Activated T-cell treated with anti-CD3 and anti-CD28 coated beads, Interleukin-2, amount 50 U/mL, for 48 hours (primary cell): ENCODE measurements around the gene SYTL1.

ENCODE experiments used
- DNase-seq, 2 experiments: peaks; one replicate each; pipeline ENCODE4 v3.0.0-alpha.2; 2020

SYTL1 gene

DNA sequence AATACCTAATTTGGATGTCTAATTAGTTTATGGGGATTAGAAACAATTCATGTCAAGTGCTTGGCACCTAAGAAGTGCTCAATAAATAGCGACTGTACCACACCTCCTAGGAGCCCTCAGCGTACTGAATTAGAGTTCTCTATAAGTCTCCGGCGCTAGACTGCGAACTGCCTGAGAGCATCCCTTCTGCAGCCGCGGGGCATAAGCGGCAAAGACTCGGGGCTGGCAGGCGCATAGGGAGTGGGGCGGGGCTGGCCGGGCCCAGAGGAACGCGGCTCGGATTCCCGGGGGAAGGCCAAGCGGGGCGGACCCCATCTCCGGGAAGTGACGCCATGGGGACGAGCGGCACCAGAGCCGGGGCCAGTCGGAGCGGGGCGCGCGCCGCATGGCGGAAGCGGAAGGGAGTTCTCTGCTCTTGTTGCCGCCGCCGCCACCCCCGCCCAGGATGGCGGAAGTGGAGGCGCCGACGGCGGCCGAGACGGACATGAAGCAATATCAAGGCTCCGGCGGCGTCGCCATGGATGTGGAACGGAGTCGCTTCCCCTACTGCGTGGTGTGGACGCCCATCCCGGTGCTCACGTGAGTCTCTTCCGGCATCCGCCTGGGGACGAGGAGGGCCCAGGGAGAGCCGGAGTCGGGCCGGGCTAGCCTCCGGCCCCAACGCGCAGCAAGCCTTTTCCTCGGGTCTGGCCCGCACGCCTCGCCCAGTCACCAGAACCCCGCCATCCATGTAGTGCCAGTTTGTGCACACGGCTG, 19.8 kb upstream of the SYTL1 start, which contains the start of gene TMEM222:
Gene TMEM222 (plus strand): TSS at position 351 of the 756 bp plus-strand sequence. CDS start 35 bp downstream, at position 386.
- DNase-seq, result peak; percentile 97 to 98

DNA sequence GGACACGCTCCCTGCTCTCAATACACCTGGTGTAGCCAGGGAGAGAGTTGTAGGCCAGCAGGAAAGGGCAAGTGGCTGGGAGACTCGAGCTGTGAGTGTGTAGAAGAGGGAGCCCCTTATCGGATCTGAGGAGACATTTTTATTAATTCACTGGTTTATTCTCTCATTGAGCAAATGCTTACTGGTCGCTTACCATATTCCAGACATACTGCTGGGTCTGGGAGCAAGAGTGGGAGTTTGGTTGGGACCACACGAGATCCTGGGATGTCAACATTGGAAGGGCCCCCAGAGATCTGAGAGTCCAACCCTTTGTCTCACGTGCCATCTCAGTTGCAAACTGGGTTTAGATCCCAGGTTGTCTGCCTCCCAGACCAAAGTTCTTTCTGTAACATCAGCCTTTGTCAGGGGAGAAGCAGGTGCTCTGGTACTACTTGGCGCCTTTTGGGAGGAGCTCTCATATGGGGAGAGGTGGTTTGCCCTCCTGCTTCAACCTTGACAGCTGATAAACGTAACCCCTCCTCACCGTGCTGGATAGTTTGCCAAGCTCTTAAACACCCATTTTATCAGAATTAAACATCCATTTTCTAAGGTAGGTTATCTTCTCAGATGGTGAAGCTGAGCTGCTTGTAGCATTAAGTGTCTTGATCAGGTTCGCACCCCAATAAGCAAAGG, 19.1 kb upstream of the SYTL1 start:
- peak in 1 of 2 experiments; percentile 26 for DNase-seq

DNA sequence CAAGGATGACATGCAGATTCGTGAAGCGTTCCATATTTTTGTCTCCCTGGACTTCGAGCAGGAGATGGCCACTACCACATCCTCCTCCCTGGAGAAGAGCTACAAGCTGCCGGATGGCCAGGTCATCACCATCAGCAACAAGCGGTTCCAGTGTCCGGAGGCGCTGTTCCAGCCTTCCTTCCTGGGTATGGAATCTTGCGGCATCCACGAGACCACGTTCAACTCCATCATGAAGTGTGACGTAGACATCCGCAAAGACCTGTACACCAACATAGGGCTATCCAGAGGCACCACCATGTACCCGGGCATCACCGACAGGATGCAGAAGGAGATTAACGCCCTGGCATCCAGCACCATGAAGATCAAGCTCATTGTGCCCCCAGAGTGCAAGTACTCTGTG, 16.5 kb upstream of the SYTL1 start:
- DNase-seq, result no peak

DNA sequence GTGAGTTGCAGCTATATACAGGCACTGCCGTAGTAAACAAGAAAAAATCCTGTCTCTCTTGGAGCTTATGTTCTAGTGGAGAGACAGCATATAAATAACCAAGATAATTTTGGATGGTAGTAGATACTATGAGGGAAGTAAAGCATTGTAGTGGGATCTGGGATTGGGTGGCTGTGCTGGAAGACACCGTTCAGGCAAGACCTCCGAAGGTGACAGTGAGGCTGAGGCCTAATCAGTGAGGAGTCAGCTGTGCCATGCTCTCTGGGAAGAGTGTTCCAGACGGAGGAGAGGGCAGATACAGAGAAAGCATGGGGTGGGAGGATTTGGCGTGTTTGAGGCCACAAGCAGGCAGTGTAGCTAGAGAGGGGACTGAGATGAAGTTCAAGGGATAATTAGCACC, 13.9 kb upstream of the SYTL1 start:
- DNase-seq, result no peak

DNA sequence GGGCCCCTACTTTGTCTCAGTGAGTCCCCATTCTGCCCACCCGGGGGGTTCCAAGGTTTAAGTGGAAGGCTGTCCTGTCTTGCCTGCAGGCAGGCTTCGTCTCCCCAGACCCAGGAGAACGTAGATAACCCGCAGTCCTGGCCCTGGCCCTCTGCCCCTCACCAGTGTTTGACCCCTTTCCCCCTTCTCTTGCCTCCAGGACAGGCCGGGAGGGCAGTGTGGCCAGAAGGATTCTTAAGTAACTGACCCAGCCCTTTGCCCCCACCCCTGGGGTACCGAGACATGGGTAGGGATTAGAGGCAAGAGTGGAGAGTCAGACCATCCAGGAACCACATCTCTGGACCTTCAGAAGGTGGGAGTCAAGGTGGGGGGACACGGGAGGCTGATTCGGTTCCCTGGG, 11.0 kb upstream of the SYTL1 start:
- no peak for DNase-seq

DNA sequence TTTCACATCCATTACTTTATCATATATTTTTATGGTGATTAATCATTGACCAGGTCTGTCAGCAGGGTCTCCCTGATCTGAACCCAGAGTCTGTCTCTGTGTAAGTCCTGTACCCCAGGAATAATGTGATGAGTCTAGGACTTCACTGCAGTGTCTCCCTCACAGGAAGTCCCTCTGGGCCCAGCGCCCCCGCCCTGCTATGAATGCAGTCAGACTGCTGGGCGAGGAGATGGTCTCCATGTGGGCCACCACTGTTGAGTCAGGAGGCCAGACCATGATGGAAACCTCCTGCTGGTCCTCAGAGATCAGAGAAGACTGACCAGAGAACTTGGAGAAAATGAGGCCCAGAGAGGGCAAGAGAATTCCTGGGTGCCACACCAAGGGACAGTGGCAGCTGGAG, 10.4 kb upstream of the SYTL1 start:
- no peak for DNase-seq

DNA sequence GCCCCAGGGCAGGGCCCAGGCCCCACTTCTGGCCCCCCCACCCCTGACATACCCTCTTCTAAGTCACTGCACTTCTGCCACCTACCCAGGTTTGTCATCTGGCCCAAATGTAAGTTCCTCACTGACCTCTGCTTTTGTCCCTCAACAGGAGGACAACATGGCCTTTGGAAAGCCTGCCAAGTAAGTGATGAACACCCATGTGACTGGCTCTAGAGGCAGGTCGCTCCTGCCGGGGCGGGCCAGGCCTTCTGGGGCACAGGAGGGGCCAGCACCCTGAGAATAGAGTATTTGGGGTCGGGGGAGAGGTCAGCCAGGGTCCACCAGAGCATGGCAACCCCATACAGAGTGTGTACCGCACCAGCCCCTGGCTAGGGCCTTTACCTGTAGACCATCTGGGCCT, 9.9 kb upstream of the SYTL1 start:
- DNase-seq, result no peak

DNA sequence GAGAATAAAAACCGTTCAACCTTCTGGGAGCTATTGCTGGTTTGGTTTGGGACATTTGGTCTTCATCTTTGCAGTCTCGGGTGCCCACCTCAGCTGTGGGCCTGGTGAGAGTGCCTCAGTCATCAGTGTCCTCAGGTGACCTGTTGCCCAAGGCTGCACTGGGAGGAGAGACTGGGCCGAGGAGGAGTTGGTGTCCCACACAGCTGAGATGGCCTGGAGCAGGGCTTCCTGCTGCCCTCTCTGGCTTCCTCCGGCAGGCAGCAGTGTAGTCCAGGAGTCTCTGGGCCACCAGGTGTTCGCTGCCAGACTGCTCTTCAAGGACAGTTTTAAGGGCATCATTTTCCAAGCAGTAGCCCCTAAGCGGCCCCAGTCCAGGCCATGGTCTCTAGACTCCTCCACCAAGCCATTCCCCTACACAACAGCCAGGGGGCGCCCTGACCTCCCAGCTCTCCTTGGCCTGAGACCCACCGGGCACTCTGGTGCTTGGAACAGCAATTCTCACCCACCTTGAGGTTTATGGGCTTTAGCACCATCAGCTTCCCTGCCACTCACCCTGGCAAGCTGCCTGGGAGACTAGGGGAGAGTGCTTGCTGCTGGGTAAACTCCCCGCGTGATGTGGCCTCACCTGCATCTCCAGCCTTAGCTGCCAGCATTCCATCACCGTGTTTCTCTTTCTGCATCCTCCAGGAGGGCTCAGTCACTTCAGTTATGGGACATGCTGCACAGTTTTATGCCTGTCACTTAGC, 9.1 kb upstream of the SYTL1 start:
- peak; percentile 63 to 73 for DNase-seq

DNA sequence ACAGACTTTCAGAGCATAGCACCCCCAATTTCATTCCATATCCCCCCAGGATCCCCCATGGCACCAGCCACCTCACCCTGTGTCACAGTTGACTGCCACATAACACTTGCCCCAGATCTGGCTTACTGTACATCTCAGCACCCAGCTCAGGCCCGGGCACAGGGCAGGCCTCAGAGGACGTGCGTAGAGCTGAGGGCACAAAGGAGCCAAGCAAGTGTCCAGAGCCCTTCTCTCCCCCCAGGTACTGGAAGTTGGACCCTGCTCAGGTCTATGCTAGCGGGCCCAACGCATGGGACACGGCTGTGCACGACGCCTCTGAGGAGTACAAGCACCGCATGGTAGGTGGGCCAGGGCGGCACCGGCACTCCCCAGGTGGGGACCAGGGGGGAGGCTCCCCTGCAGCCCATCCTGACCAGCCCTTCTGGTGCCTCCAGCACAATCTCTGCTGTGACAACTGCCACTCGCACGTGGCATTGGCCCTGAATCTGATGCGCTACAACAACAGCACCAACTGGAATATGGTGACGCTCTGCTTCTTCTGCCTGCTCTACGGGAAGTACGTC, 8.0 kb upstream of the SYTL1 start:
- no peak for DNase-seq

DNA sequence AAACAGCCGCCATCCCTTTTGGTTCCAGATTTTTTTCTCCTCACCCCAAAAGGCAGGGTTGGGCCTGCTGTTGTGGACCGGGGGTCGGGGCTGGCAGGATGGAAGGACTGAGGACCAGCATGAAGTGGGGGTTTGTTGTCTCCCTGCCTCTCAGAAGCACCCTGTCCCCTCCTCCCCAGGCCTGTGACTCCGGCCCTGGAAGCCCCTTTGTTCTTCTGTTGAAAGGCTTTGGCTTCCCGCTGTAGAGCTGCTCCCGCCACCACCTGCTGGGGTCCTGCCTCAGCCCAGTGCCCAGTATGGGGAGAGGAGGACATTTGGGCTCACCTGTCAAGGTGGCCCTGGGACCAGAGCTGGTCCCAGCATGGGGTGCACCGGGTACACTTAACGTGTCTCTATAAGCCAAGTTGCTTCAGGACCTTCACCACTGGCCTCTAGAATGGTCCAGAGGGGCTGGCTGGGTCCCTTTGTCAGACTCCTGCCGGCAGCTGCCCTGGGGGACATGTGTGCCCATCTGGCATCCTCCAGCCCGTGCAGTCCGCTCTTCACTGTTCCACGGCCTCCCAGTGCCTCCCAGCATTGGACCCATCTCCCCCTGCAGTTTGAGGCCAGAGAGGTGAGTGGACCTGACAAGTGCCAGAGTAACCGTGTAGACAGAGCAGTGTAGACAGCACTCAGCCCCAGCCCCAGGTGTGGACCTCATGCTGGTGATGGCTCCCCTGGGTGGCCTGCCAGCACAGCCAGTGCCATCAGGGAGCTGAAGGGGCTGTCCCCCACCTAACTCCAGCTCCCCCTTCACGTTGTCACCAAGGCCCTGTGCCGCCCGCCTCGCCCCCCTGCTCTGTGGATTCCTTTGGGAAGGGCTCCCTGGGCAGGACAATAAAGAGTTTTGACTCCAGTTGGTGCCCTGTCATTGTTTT, 6.1 kb upstream of the SYTL1 start:
- DNase-seq, result no peak

DNA sequence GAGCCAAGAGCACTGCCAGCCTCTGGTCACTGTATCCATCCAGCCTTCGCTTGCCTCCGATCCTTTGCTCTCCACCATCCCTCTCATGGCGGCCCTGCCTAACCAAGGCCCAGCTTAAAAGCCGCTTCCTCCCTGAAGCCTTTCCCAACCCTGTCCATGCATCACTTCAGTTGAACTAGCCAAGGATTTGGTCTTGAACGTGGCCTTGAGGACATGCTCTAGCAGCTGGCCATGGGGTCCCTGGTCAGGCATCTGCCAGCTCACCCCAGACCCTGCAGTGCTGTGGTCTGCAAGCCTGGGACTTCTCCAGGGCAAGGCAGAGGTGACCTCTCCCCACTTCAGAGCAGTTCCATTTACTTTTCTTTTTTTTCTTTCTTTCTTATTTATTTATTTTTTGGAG, 5.1 kb upstream of the SYTL1 start:
- no peak for DNase-seq

DNA sequence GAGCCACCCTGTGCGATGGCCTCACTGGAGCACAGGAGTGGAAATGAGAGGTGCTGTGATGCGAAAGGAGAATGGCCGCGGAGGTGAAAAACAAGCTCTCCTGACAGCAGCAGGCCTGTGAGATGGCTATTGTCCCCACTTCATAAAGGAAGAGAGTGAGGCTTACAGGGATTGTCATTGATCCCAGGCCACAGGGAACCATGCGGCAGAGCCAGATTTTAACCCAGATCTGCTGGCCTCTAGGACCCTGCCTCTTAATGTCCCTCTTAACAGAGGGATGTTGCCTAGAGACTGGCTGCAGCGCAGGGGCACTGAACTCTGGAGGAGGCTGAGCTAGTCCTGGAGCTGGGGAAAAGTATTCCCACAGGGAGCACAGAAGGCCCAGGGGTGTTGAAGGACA, 3.1 kb upstream of the SYTL1 start:
- DNase-seq, result no peak

DNA sequence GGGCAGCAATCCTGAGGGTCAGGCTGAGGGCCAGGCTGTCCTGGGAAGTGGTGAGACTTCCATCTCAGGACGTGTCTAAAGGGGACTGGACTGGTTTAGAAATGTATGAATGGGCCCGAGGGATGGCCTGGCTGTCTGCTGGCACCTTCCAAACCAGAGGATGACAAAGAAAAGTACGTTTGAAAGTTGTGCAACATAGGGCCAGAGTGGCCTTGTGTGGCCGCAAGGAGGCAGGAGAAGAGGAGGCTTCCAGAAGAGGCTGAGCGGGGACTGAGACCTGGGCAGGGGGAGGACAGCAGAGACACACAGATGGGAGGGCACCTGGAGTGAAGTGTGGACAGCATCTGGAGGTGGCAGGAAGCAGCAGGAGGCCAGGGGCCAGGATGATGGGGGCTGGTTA, 2.6 kb upstream of the SYTL1 start:
- DNase-seq, result no peak

DNA sequence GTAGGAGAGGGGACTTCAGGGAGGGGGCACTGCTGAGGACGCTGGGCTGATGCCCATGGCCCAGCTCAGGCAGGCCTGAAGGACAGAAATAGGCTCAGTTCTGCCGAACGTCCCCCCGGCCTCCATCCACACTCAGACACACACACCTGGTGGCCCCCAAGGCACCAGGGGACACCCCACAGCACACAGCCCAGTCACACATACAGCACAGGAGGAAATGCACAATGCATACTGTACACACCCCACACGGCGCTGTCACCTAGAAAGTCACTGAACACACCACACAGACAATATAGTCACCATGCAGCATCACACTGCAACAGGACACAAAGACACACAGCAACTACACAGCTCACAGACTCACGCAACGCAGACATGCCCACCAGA, 562 bp downstream of the SYTL1 start:
- DNase-seq, result peak; percentile 55 to 66

DNA sequence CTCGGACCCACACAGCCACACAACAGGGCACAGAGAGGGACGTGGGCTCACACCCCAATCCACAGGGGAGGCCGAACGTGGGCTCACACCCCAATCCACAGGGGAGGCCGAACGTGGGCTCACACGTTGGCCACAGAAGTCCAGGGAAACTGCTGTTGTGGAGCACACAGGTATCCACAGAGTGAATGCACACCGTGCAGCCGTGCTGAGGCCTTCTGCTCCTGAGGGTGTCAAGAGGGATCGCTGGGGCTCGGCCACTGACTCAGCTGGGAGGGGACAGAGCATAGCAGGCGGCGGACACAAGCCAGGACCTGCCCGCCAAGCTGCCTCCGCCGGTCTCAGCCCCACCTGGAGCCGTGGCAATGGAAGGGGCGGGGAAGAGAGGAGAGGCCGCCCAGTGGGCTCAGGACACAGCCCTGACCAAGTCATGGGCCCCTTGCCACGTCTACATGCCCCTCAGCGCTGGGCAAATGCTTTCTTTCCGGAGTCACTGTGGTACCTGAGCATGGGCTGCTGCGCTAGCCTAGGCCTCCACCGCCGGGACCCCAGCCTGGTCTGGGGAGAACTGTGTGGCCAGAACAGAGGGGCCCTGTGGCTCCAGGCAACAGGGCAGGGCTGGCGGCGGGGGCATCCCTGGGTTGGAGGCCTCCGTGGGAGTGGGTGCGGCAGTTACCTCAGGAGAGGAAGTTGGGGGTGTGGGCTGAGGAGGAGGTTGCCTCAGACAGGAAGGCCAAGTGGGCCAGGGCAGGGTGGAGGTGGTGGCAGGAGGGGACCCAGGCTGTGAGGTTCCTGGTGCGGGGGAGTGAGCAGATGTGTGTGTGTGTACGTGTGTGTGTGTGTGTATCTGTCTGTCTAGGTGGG, 1.2 kb downstream of the SYTL1 start:
- DNase-seq, result peak; percentile 71 to 74

DNA sequence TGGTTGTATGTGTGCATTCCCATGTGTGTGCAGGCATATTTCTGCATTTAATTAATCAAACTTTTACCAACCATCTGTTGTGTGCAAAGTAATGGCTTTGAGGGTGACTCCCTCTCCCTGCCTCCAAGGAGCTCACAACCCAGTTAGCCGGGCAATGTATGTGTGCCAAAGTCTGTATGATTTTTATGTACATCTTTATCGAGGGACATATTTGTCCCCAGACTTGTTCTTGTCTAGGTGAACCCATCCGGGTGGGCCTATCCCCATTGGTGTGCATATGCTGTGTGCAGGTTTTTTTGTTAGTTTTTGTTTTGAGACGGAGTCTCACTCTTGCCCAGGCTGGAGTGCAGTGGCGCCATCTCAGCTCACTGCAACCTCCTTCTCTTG, 1.8 kb downstream of the SYTL1 start:
- DNase-seq, result no peak

DNA sequence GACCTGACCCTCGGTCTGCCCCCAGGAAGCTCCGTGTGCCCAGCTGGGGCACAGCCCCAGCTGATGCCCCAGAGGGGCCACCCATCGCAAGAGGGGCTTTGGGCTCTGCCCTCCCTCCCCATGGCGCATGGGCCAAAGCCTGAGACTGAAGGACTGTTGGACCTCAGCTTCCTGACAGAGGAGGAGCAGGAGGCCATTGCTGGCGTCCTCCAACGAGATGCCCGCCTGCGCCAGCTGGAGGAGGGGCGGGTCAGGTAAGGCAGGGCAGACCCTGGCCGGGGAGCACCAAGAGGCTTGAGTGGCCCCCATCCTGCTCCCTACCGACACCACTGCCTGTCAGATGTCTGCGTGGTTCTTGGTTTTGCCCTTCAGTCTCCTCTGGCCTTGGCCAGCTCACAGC, 3.5 kb downstream of the SYTL1 start:
- no peak for DNase-seq

DNA sequence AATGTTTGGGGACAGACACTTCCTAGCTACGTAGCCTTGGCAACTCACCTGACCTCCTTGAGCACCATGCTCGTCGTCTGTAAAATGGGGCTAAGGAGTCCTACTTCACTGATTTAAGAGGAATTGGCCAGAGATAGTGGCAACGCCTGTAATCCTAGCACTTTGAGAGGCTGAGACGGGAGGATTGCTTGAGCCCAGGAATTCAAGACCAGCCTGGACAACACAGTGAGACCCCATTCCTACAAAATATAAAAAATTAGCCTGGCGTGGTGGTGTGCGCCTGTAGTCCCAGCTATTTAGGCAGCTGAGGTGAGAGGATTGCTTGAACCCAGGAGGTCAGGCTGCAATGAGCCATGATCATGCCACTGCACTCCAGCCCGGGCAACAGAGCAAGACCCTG, 4.5 kb downstream of the SYTL1 start:
- no peak for DNase-seq

DNA sequence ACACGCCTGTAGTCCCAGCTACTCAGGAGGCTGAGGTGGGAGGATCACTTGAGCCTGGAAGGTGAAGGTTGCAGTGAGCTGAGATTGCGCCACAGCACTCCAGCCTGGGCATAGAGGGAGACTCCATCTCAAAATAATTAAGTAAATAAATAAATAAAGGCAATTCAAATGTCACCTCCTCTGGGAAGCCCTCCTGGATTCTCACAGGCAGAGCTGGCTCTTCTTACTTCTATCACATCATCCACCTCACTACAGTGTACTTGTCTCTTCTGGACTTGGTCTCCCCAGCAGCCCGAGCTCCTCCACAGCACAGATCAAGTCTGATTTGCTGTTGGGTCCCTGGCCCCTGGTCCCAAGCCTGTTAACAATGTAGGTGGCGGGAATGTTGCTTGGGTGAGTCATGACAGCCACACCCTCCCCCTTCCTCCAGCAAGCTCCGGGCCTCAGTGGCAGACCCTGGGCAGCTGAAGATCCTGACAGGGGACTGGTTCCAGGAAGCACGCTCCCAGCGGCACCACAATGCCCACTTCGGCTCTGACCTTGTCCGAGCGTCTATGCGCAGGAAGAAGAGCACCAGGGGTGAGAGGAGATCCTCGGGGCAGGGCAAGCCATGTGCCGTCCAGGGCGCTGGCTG, 5.3 kb downstream of the SYTL1 start:
- DNase-seq, result no peak

DNA sequence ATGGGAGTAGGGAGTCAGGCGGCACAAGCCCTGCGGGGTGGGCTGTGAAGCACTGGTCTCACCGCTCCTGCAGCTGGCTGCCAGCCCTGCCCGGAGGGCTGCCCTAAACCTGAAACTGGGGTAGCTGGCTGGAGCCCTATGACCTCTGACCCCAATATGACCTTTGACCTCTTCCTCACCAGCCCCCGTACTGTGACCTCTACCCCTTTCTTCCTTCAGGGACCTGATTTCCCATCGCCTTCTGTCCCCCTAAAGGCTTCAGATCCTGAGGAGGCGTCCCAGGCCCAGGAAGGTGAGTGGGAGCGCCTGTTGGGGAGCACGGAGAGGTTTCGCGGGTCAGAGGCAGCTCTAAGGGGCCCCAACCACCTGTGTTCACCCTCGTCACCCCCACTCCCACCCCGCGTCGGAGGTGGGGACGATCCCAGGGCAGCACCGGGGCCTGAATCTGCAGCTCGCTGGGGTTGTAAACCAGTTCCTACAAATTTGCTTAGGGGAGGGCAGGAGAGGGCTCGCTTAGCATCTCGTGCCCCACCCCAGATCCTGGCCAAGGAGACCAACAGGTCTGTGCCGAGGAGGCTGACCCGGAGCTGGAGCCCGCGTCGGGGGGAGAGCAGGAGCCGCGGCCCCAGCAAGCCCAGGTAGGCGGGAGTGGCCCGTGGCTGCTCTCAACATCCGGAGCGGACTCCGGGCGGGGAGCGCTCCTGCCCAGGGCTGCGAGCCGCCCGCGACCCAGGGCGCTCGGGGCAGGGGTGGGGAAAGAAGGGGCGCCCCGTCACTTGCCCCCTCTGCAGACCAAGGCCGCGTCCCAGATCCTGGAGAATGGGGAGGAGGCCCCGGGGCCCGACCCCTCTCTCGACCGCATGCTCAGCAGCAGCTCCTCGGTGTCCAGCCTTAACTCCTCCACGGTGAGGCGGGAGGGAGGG, 7.3 kb downstream of the SYTL1 start:
- peak; percentile 50 to 67 for DNase-seq
